ENCODE results near the gene RPLP2. TPM values are rescaled to one million over a fixed set of nuclear protein-coding genes. Genes with fewer than 3 reads are reported as not detected.

Gene RPLP2
- total and polyA plus RNA-seq, 2 of the 4 experiments (the other 2 are of a cell fraction) = 59.9 to 1,897 TPM

DNA sequence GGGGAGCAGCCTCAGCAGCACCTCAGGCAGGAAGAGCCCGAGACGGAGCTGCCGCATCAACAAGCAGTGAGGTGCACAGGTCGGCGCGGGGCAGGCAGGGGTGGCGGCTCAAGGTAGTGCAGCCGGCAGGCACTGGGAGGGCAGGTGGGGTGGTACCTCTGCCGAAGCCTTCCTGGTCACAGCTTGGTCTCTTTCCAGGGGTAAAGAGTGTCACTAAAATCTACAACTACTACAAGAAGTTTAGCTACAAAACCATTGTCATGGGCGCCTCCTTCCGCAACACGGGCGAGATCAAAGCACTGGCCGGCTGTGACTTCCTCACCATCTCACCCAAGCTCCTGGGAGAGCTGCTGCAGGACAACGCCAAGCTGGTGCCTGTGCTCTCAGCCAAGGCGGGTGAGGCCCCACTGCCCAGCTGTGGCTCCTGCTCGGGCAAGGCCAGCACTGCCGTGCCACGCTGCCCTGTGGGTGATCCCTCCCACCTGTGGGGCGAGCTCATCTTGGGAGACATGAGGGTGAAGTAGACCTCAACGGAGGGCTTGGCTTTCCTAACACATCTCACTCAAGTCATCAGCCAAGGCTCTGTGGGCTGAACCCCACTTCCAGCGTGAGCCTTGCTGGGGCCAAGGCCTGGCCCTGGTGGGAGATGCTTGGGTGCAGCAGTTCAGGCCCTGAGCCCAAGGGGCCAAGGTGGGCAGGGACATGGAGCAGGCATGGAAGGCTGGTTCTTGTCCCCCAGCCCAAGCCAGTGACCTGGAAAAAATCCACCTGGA, 46.0 kb upstream of the RPLP2 start:
- Histone ChIP-seq H3K9ac (ENCODE audit: low read depth, low read length) (no peak overlapping the region), H4K8ac (ENCODE audit: low read depth in 2 of 2, low read length in 2 of 2) (no peak overlapping the region), H2BK5ac (ENCODE audit: low read depth, low read length, poor library complexity, severe bottlenecking) (no peak overlapping the region), H4K5ac (ENCODE audit: low read depth, low read length) (no peak overlapping the region), H2BK15ac (ENCODE audit: low read depth, low read length) (no peak overlapping the region), H2BK120ac (ENCODE audit: low read depth, low read length) (no peak overlapping the region), H3K4me2 (ENCODE audit: low read depth, low read length) (no peak overlapping the region), H3K4me3 (ENCODE audit: insufficient read depth, low read depth, low read length) (no peak overlapping the region), H3K27me3 (ENCODE audit: control insufficient read depth, insufficient read depth, low read length) (no peaks in the 10 kb centered on the region), H4K91ac (ENCODE audit: insufficient read depth, low read depth, low read length) (no peak overlapping the region), H3K9me3 (ENCODE audit: control insufficient read depth, insufficient read depth, low read length) (no peaks in the 10 kb centered on the region), H4K20me1 (ENCODE audit: insufficient read depth, low read length) (peaks cover 43% of the 10 kb centered on the region), H3K23ac (ENCODE audit: low read depth, low read length) (no peak overlapping the region), H2AFZ (replicated peaks; ENCODE audit: low read length, poor library complexity) (peak overlapping the region; percentile 7), H3K18ac (ENCODE audit: low read depth, low read length) (no peak overlapping the region), H3K4me1 (ENCODE audit: control insufficient read depth, insufficient read depth, low read length) (peaks cover 5% of the 10 kb centered on the region), H3K27ac (ENCODE audit: insufficient read depth, low read length) (no peak overlapping the region), H3K56ac (ENCODE audit: extremely low read depth, insufficient read depth, low read length) (no peak overlapping the region), H3K4ac (ENCODE audit: low read depth, low read length) (no peak overlapping the region), H2AK9ac (replicated peaks; ENCODE audit: low read depth, low read length, poor library complexity) (peak overlapping the region; percentile 19), H3K14ac (replicated peaks; ENCODE audit: low read depth, low read length) (no peak overlapping the region), H2BK20ac (ENCODE audit: low read depth, low read length) (no peak overlapping the region), H3K79me1 (ENCODE audit: low read depth in 1 of 2, low read length in 2 of 2) (peaks cover 8 to 44% of the 10 kb centered on the region in 2 experiments; a peak in 3 of 4 replicates), H3K9me1 (ENCODE audit: insufficient read depth, low read length) (peaks cover 3% of the 10 kb centered on the region; the same call in 1 of the 2 replicates), H2AK5ac (ENCODE audit: low read depth, low read length) (no peak overlapping the region), H3K36me3 (ENCODE audit: control insufficient read depth, insufficient read depth, low read length) (peaks cover 65% of the 10 kb centered on the region)
- dilution Hi-C loops (cut with HindIII; ENCODE audit: low sequenced_read_pairs, unreplicated experiment) = no loop called here
- no peak for TF ChIP-seq SMC3 (IDR thresholded peaks at IDR 0.05; ENCODE audit: low read depth, low read length)
- TF ChIP-seq, protein P1, sequence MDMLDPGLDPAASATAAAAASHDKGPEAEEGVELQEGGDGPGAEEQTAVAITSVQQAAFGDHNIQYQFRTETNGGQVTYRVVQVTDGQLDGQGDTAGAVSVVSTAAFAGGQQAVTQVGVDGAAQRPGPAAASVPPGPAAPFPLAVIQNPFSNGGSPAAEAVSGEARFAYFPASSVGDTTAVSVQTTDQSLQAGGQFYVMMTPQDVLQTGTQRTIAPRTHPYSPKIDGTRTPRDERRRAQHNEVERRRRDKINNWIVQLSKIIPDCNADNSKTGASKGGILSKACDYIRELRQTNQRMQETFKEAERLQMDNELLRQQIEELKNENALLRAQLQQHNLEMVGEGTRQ (IDR thresholded peaks at IDR 0.05; ENCODE audit: low read depth, low read length) = no peak
- TF ChIP-seq, protein P2, sequence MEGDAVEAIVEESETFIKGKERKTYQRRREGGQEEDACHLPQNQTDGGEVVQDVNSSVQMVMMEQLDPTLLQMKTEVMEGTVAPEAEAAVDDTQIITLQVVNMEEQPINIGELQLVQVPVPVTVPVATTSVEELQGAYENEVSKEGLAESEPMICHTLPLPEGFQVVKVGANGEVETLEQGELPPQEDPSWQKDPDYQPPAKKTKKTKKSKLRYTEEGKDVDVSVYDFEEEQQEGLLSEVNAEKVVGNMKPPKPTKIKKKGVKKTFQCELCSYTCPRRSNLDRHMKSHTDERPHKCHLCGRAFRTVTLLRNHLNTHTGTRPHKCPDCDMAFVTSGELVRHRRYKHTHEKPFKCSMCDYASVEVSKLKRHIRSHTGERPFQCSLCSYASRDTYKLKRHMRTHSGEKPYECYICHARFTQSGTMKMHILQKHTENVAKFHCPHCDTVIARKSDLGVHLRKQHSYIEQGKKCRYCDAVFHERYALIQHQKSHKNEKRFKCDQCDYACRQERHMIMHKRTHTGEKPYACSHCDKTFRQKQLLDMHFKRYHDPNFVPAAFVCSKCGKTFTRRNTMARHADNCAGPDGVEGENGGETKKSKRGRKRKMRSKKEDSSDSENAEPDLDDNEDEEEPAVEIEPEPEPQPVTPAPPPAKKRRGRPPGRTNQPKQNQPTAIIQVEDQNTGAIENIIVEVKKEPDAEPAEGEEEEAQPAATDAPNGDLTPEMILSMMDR (conservative IDR thresholded peaks at IDR 0.05; ENCODE audit: low read depth, low read length) = no peak
- intact Hi-C loops (cut with micrococcal nuclease) = no loop called here
- TSS peak; percentile 59 for BruUV-seq (replicated peaks)
- DNase-seq (no peak), ATAC-seq (ENCODE audit: low read depth) (no peak)
- CTCF ChIA-PET = no interaction called here
- POLR2A ChIA-PET (ENCODE audit: unreplicated experiment) = no interaction called here
- in situ Hi-C loops (cut with MboI; ENCODE audit: low sequenced_read_pairs) = no loop called here
- 98% methylated on average over 9 of the region's 22 CpGs; no CpG with 5 or more reads in 1 of the 2 experiments for WGBS, 2 experiments (ENCODE audit: extremely low coverage in 2 of 2, insufficient read length in 1 of 2)
